A673 (cell line): ENCODE measurements around the gene PDE9A.

ENCODE experiments used
- EZH2 ChIP-seq: fragments of 200-600 bp; sonication (generic); IDR thresholded peaks from 2 replicates; pipeline ENCODE4 v1.6.1; 2017; ENCODE audit warnings: borderline replicate concordance, low read depth, mild to moderate bottlenecking, mixed read lengths, antibody characterized with exemption, low read length; ENCODE audit not compliant: poor library complexity, severe bottlenecking
- TF ChIP-seq, protein P1 (sequence below): fragments of 300-800, 200-600 bp; sonication (generic); conservative IDR thresholded peaks from 2 replicates; pipeline ENCODE4 v1.5.1; 2017; ENCODE audit warnings: low read depth, mild to moderate bottlenecking, antibody characterized with exemption, low read length, moderate library complexity, mixed read lengths

- TF ChIP-seq, protein P1, sequence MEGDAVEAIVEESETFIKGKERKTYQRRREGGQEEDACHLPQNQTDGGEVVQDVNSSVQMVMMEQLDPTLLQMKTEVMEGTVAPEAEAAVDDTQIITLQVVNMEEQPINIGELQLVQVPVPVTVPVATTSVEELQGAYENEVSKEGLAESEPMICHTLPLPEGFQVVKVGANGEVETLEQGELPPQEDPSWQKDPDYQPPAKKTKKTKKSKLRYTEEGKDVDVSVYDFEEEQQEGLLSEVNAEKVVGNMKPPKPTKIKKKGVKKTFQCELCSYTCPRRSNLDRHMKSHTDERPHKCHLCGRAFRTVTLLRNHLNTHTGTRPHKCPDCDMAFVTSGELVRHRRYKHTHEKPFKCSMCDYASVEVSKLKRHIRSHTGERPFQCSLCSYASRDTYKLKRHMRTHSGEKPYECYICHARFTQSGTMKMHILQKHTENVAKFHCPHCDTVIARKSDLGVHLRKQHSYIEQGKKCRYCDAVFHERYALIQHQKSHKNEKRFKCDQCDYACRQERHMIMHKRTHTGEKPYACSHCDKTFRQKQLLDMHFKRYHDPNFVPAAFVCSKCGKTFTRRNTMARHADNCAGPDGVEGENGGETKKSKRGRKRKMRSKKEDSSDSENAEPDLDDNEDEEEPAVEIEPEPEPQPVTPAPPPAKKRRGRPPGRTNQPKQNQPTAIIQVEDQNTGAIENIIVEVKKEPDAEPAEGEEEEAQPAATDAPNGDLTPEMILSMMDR, result no peak
- no peak for TF ChIP-seq EZH2
Observed at GRCh38 chr21:42663860-42664535, 10.6 kb downstream of the PDE9A start.
